GM19099 (cell line): ENCODE data around the gene STIL.

ENCODE experiments used
- POLR2A ChIP-seq: IDR thresholded peaks from 3 replicates; pipeline ENCODE4 v1.6.1; 2011; ENCODE audit warnings: low read depth; ENCODE audit not compliant: insufficient read length; ENCODE audit errors: extremely low read depth

STIL gene

DNA sequence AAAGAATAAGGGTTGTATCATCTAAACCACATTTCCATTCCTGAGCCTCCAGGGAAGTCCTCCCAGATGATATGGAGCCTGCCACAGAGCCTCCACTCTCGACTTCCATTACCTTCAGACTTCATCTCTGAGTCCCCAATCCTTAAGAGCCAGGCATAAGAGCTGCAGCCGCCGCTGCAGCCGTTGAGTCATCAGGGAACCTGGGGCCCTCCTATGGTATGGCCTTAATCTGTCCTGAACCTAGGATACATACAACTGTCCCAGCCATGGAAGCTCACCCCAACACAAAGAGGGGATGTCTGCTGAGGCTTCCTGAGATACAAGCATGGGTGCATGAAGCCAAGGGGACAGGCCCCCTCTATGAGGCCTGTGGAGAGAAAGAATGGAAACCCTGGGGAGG lies 98.2 kb downstream of the STIL start:
- no peak for TF ChIP-seq POLR2A

DNA sequence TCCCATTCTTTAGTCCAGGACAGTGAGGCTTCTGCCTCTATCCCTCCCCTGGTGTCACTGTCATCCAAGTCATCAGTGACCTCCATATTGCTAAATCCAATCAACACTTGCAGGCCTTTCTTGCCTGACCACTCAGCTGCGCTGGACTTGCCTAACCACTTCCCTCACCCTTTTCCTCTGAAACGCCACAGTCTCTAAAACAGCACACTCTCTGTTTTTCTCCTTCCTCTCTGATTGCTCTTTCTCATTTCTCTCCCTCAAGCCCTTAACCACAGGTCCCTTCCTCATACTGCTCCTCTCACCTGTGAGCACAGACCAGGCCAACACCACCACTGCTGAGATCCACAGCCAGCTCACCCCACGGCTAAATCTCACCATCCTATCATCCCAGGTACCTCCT lies 99.4 kb downstream of the STIL start:
- TF ChIP-seq POLR2A = no peak

DNA sequence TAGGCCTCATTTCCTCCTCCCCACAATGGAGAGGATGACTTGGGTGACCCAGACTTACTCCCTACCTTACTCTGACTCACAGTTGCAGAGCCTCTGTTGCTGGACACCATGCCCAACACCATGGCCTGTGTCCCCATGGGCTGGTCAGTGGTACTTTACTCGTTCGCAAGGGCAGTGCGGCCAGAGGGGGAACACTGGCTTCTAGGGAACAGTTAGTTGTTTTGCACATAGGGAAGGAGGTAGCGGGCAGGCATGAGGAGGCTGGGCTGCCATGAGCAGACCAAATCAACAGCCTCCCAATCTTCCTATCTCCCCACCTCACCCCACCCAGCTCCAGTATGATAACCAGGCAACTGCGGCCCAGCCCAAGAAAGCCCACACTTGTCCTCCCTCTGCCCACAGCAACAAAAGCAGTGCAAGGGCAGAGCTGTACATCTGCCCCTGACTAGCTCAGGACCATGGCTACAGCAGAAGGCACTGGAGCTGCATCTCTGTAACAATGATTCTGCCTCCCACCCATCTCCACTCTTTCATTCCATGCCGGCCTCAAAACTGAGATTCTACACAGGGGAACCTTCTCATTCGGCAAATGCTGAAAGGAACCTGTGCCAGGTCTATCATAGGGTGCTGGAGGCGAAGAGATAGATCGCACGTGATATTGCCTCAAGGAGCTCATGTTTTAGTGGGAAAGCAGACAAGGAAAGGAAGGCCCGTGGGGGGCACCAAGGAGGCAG lies 100.5 kb downstream of the STIL start:
- TF ChIP-seq POLR2A = no peak

GRCh38 chr1:47212636-47213229 lies 101.2 kb downstream of the STIL start:
- no peak for TF ChIP-seq POLR2A

- TF ChIP-seq POLR2A = no peak
These were observed 102.1 kb downstream of the STIL start for GRCh38 chr1:47211796-47212269.

DNA sequence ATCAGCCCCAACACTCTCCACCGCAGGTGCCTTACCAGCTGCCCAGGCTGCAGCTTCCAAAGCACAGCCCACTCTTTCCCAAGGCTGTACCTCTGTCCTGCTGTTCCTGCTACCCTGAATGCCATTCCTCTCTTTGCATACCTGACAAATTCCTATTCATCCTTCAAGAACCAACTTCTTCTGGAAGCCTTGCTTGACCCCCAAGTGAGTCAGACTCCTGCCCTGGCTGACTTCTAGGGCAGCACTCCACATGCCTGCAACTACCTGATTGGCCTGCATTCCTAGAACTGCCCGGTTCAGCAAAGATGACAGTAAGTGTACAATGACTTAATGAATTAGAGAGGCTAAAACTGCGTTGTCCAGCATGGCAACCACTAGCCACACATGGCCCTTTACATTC lies 103.3 kb downstream of the STIL start:
- TF ChIP-seq POLR2A = no peak

DNA sequence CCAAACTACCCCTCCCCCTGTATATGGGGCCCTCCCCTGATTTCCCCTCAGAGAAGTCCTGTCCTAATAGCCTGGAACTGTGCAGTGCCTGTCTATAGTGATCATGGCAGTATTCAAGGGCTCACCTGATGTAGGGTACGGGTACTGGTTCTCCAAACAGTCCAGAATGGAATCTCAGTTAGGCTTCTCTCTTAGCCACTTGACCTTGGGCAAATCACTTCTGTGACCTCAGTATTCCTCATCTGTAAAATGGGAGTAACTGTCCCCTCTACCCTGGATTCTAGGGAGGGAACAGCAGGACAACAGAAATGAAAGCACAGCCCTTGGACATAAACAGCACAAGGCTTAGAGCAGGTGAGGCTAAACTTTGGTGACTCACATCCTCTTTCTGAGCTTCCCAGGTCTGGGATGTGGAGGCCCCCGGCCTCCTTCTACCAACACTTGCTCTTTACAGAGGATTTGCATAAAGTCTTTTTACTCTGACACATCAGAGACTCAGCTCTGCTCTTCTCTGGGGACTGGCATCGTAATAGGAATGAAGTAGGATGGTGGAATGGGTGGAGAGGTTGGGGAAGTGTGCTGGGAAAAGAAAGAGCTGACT lies 104.1 kb downstream of the STIL start:
- no peak for TF ChIP-seq POLR2A

DNA sequence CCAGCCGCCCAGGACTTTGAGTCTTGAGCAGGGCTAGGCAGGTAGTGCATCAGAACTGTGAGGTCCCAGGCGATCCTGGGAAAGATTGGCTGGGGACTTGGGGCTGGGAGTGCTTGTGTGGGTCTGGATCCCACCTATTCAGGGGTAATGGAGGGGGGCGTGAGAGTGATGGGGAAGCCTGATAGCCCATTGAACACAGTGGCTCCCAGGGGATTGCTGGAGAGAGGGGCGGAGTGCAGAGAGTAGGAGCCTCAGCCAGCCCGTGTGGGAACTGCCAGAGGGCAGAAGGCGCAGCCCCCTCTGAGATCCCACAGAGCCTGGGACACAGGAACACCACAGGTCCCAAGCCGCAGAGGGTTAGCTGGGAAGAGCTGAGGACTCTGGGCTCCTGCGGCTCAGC lies 104.9 kb downstream of the STIL start:
- no peak for TF ChIP-seq POLR2A

DNA sequence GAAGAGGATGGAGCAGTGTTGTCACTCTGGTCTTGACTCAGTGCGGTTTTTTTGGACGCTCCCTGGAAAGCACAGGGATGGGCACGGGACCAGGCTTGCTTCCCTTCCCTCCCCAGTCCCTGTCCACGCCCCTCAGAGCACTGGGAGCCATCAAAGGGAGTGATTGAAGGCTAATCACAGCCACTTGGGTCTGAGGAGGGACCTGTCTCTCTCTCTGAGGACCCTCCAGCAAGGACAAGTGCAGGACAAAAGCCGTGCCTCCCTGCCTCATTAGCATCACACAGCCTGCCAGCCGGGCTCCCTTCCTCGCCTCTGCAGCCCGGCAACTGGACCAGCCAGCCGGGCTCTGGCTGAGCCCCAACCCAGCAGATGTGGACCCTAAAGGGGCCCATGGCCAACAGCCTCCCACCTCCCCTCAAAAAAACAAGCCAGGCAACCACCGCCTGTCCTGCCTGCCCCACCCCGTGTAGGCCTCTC lies 105.5 kb downstream of the STIL start:
- TF ChIP-seq POLR2A = no peak

DNA sequence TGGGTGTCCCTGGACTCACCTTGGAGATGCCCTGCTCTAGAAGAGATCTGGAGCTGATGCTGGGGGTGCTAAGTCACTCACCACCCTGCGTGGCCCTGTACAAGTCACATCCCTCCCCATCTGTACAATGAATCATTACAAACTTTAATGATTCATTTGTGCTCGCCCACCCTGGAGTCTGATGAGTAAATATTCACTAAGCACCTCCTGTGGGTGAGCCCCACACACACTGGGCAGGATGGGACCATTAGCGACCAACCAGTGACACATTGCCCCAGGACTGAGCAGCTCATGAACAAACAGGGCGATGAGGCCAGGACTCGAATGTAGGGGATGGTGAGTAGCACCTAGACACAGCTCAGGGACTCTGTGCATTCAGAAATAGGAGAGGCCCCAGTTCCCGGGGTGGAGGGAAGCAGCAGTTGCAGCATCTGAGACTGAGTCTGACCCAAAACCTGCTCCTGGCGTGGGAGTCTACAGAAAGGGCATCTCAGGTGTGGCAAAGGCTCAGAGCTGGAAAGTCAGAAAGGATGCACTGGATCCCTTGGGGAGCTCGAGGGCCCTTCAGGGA lies 106.1 kb downstream of the STIL start:
- no peak for TF ChIP-seq POLR2A

DNA sequence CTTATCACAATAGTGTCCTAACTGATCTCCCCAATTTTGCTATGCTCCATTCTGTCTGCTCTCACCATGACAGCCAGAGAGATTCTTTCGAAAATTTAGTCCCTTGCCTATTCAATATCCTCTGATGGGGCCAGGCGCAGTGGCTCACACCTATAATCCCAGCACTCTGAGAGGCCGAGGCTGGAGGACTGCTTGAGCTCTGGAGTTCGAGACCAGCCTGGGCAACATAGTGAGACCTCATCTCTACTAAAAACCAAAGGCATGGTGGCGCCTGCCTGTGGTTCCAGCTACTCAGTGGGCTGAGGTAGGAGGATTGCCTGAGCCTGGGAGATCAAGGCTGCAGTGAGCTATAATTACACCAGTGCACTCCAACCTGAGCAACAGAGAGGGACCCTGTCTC lies 108.0 kb downstream of the STIL start:
- no peak for TF ChIP-seq POLR2A

DNA sequence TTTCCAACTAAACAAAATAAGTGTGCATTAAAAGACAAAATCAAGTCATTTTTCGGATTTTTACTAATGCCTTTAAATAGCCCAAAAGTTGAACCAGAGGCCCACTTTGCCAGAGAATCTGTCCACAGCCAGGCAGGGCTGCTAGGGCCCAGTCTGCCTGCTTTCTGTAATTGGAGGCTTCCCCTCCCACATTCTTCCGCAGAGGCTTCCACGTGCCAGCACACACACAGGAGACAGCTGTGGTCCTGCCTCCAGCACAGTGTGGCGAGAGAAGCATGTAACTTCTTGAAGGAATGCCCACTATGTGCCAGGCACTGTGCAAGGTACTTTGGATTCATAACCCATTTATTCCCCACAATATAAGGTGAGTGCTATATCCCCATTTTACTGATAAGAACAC lies 112.8 kb downstream of the STIL start:
- TF ChIP-seq POLR2A = no peak
